K562 (cell line): ENCODE measurements around the gene SLIT1. TPM values are rescaled to one million over a fixed set of nuclear protein-coding genes. Genes with fewer than 3 reads are reported as not detected.

ENCODE experiments used
- ATAC-seq: fragments of 200-7000 bp; cut with Tn5 transposase; 3 replicates; pipeline ENCODE4 v1.9.1; 2020; ENCODE audit warnings: moderate library complexity
- BruUV-seq: library from RNA; stranded (reverse); fragments of 400-500 nt; replicated peaks from 2 replicates; lab custom pipeline; 2021; lab: Mats Ljungman, UMichigan
- CTCF ChIA-PET: fragments of 300-600 bp; formaldehyde crosslinking; extraction: SDS; loops from one replicate; lab custom pipeline; 2021; ENCODE audit warnings: low intra/inter-chr PET ratio; lab: Yijun Ruan, JAX
- POLR2A ChIA-PET: fragments of 300-600, 350-650 bp; sonication (Branson Sonifier 250); formaldehyde crosslinking; extraction: SDS; loops from one replicate; lab custom pipeline; 2021; ENCODE audit warnings: antibody characterized with exemption, inconsistent platforms; lab: Yijun Ruan, JAX
- DNase-seq, 4 experiments: peaks; one replicate each; pipeline versions ENCODE4 v3.0.0 to v3.0.0-alpha.2; 2011 to 2018; ENCODE audit warnings: low spot score in 3 of 4, mixed read lengths in 3 of 4; ENCODE audit errors: extremely low read depth in 1 of 4
- FAIRE-seq: peaks from 2 replicates; lab custom pipeline; 2011; peaks lifted over from hg19 to GRCh38; lab: Jason Lieb, UNC
- H2AFZ ChIP-seq: 2 replicates; pipeline ENCODE4 v1.6.0; 2011; ENCODE audit warnings: low read depth, low read length, control low read depth, inconsistent platforms
- H3K27ac ChIP-seq: fragments of 200-600 bp; 3 replicates; pipeline ENCODE4 v1.8.0; 2011; ENCODE audit warnings: low read depth, mild to moderate bottlenecking, control low read depth, inconsistent platforms, low read length, moderate library complexity, mixed read lengths; ENCODE audit errors: extremely low read depth
- H3K27me3 ChIP-seq, 2 experiments: fragments of 300-600 bp in 1 of 2; 2 replicates in 1 of 2; 3 replicates in 1 of 2; pipeline versions ENCODE4 v1.6.0 to v1.8.0; 2011; ENCODE audit warnings: inconsistent platforms in 2 of 2, low read length in 2 of 2, mild to moderate bottlenecking in 1 of 2, mixed read lengths in 1 of 2, moderate library complexity in 1 of 2; ENCODE audit not compliant: control insufficient read depth in 2 of 2, insufficient read depth in 2 of 2
- H3K36me3 ChIP-seq: fragments of 300-600 bp; 3 replicates; pipeline ENCODE4 v1.8.0; 2011; ENCODE audit warnings: mild to moderate bottlenecking, low read length, inconsistent platforms; ENCODE audit not compliant: control insufficient read depth, insufficient read depth
- H3K4me1 ChIP-seq, 2 experiments: fragments of 200-600 bp in 1 of 2; replicated peaks in 1 of 2; 2 replicates in 1 of 2; 3 replicates in 1 of 2; pipeline versions ENCODE4 v1.5.1 to v1.8.0; 2011; ENCODE audit warnings: inconsistent platforms in 2 of 2, low read length in 2 of 2, mild to moderate bottlenecking in 1 of 2, mixed read lengths in 1 of 2, moderate library complexity in 1 of 2; ENCODE audit not compliant: control insufficient read depth in 2 of 2, insufficient read depth in 2 of 2
- H3K4me2 ChIP-seq: 2 replicates; pipeline ENCODE4 v1.6.1; 2011; ENCODE audit warnings: low read length, control low read depth, inconsistent platforms, mixed read lengths; ENCODE audit not compliant: insufficient read depth
- H3K4me3 ChIP-seq: fragments of 200-600 bp; sonication (generic), shearing (Covaris generic); 2 replicates; pipeline ENCODE4 v1.5.1; 2016; ENCODE audit warnings: control low read depth, inconsistent platforms
- H3K79me2 ChIP-seq: fragments of 200-600 bp; 3 replicates; pipeline ENCODE4 v1.8.0; 2011; ENCODE audit warnings: low read length, inconsistent platforms; ENCODE audit not compliant: control insufficient read depth, insufficient read depth
- H3K9ac ChIP-seq, 2 experiments: 2 replicates each; pipeline versions ENCODE4 v1.6.0 to v1.6.1; 2011; ENCODE audit warnings: low read depth in 2 of 2, low read length in 2 of 2, control low read depth in 1 of 2, inconsistent platforms in 1 of 2, mild to moderate bottlenecking in 1 of 2, mixed read lengths in 1 of 2; ENCODE audit not compliant: insufficient read depth in 1 of 2
- H3K9me1 ChIP-seq: one replicate; pipeline ENCODE4 v1.6.0; 2011; ENCODE audit warnings: inconsistent platforms, mild to moderate bottlenecking, low read length, moderate library complexity; ENCODE audit not compliant: control insufficient read depth, insufficient read depth
- H3K9me3 ChIP-seq: replicated peaks from 2 replicates; pipeline ENCODE4 v1.5.1; 2011; ENCODE audit warnings: low read depth, low read length, inconsistent platforms; ENCODE audit not compliant: control insufficient read depth, insufficient read depth
- H4K20me1 ChIP-seq: replicated peaks from 2 replicates; pipeline ENCODE4 v1.6.1; 2011; ENCODE audit warnings: low read length, inconsistent platforms, mixed read lengths; ENCODE audit not compliant: control insufficient read depth, insufficient read depth
- BACH1 ChIP-seq: fragments of 200-800 bp; sonication (Bioruptor generic); IDR thresholded peaks from 2 replicates; pipeline ENCODE4 v1.6.1; 2016; ENCODE audit warnings: missing genetic modification characterization, missing compliant biosample characterization
- BDP1 ChIP-seq: IDR thresholded peaks from 3 replicates; pipeline ENCODE4 v1.6.1; 2011; ENCODE audit not compliant: insufficient read length, insufficient read depth
- HDAC2 ChIP-seq: fragments of 450-650 bp; IDR thresholded peaks from 2 replicates; pipeline ENCODE4 v1.6.1; 2016; ENCODE audit warnings: mild to moderate bottlenecking
- KDM2B ChIP-seq: fragments of 250-450 bp; sonication (Bioruptor Pico); IDR thresholded peaks from 2 replicates; pipeline ENCODE4 v1.8.0; 2021; ENCODE audit warnings: mild to moderate bottlenecking, moderate library complexity
- MEIS2 ChIP-seq: fragments of 450-650 bp; IDR thresholded peaks from 2 replicates; pipeline ENCODE4 v1.6.1; 2014; ENCODE audit warnings: mild to moderate bottlenecking; ENCODE audit not compliant: partially characterized antibody
- NFE2 ChIP-seq: IDR thresholded peaks from 2 replicates; pipeline ENCODE4 v1.6.1; 2014; ENCODE audit warnings: antibody characterized with exemption, low read depth
- NFE2L1 ChIP-seq: fragments of 450-650 bp; IDR thresholded peaks from 2 replicates; pipeline ENCODE4 v1.6.1; 2016; ENCODE audit warnings: missing genetic modification characterization, low read depth, mild to moderate bottlenecking, missing compliant biosample characterization, moderate library complexity, borderline replicate concordance
- WGBS: fragments of 100-300 bp; shearing (Covaris generic); methylation state at CpG from one replicate; pipeline ENCODE4 v1.1.6; 2016; ENCODE audit warnings: low coverage, mixed read lengths; ENCODE audit not compliant: insufficient coverage; ENCODE audit errors: missing lambda C conversion rate; 5-methylcytosine and 5-hydroxymethylcytosine counted together
- in situ Hi-C: fragments of 300-500 bp; cut with MboI; formaldehyde crosslinking; loops from 4 replicates; pipeline ENCODE4 v1.15.0; 2018; ENCODE audit warnings: inconsistent platforms, mixed read lengths
- intact Hi-C: fragments of 100-400 bp; cut with micrococcal nuclease; formaldehyde crosslinking; loops from 2 replicates; pipeline ENCODE4 v1.14.2; 2022
- polyA plus RNA-seq, 8 experiments: library from polyadenylated mRNA; depleted of rRNA in 4 of 8; stranded (reverse) in 5 of 8; unstranded in 3 of 8; fragments of >200 nt; fragmentation: Nextera tagmentation in 2 of 8; fragmentation: Illumina TruSeq in 1 of 8; extraction: Ambion mirVana in 2 of 8; extraction: Trizol in 1 of 8; gene quantifications; 2 replicates each; pipeline versions ENCODE4 v1.2.1 to v1.2.3, GENCODE V29; 2011 to 2014; ENCODE audit warnings: inconsistent platforms in 1 of 8, missing spikeins in 1 of 8
- total RNA-seq, 7 experiments: library from RNA; depleted of rRNA in 6 of 7; stranded (reverse); fragments of >200 nt in 6 of 7; fragmentation: Illumina TruSeq in 2 of 7; extraction: Trizol in 2 of 7; gene quantifications; 2 replicates each; pipeline versions ENCODE4 v1.2.1 to v1.2.3, GENCODE V29; 2011 to 2021; ENCODE audit warnings: low replicate concordance in 1 of 7

Gene SLIT1
- total and polyA plus RNA-seq, 9 of the 15 experiments (the other 6 are each of a cell fraction or from before 2014, with no cell fraction given), result 0.01 to 0.11 (median 0.04) TPM; not detected in 3

DNA sequence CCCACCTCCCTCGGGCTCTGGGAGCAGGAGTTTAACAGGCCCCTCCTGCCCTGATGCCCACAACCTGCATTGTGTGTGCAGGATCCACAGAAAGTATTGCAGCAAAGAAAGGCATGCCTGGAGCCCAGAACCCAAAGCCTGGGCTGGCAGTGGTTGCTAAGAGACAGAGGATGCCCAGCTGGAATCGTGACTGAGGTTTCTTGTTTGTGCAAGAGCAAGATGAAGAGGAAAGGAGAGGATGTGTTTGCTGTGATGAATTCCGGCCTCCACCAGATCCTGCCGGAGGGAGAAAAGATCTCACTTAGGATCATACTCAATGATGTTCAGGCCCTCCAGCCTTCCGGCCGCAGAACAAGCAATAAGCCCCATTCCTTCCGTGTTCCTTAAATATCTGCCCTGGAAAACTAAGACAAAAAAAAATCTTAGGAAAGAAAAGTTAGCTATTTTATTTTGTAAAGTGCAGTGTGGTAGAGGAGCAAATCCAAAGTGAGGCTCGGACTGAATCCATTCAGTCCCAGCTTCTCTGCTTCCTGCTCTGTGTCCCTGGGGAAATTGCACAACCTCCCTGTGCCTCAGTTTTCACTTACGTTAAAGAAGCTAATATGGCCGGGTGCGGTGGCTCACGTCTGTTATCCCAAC lies 57.1 kb downstream of the SLIT1 start:
- TF ChIP-seq NFE2 (no peak), BDP1 (no peak), BACH1 (tag) (no peak), KDM2B (CRISPR knock-in tag) (no peak), HDAC2 (no peak), MEIS2 (no peak), NFE2L1 (no peak)
- no peak for FAIRE-seq
- 12% methylated on average over 12 of the region's 12 CpGs for WGBS
- no peak for ATAC-seq
- Histone ChIP-seq H3K9me3 (no peaks in the 10 kb centered on the region), H3K36me3 (no peaks in the 10 kb centered on the region), H2AFZ (no peak overlapping the region), H4K20me1 (no peaks in the 10 kb centered on the region; the same call in 1 of the 2 replicates), H3K4me3 (no peak overlapping the region), H3K4me1 (no peaks in the 10 kb centered on the region; a peak in 1 of 5 replicates), H3K4me2 (no peak overlapping the region), H3K79me2 (no peaks in the 10 kb centered on the region), H3K27me3 (peaks cover 22 to 74% of the 10 kb centered on the region in 2 experiments; a peak in 4 of 5 replicates), H3K9me1 (no peaks in the 10 kb centered on the region), H3K27ac (no peak overlapping the region), H3K9ac (no peak overlapping the region)
- CTCF ChIA-PET, result no interaction called here
- BruUV-seq, result no TSS peak
- intact Hi-C loops (no loop called here), in situ Hi-C loops (no loop called here)
- no peak for DNase-seq
- POLR2A ChIA-PET, result interaction anchor here (0.6 to 0.9 kb wide), 3 partner anchors 9 to 1920 kb away, joined by 3 to 6 read pairs (median 5); no protein-coding TSS in a partner anchor
